HG03159 (cell line): ENCODE results near the gene IZUMO4.

Source experiments
- ATAC-seq: cut with Tn5 transposase; IDR thresholded peaks from one replicate; pipeline ENCODE4 v1.9.1; 2021; ENCODE audit warnings: mild to moderate bottlenecking, moderate library complexity; ENCODE audit not compliant: unreplicated experiment

IZUMO4 gene, protein sequence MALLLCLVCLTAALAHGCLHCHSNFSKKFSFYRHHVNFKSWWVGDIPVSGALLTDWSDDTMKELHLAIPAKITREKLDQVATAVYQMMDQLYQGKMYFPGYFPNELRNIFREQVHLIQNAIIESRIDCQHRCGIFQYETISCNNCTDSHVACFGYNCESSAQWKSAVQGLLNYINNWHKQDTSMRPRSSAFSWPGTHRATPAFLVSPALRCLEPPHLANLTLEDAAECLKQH

DNA sequence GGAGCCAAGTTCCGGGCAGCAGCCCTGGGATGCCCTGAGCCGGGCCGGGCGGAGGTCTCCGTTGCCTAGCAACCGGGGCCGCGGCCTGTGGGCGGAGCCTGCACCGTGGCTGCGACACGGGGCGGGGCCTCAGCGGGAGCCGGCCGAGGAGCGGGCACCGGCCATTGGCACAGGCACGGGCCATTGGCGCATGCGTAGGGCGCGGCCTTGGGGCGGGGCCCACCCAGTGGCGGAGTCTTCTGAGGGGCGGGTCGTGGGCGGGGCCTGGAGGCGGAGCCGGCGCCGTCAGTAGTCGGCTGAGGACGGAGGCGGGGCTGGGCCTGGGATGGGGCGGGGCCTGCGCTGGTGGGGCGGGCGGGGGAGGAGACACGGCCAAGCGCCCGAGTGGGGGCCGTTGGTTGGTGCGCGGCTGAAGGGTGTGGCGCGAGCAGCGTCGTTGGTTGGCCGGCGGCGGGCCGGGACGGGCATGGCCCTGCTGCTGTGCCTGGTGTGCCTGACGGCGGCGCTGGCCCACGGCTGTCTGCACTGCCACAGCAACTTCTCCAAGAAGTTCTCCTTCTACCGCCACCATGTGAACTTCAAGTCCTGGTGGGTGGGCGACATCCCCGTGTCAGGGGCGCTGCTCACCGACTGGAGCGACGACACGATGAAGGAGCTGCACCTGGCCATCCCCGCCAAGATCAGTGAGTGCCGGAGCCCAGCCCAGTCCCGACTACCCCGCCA, at the start of gene IZUMO4:
IZUMO4 (plus strand) TSS at position 436 of the 723 bp plus-strand sequence; CDS start at position 467, 31 bp downstream.
- peak; percentile 66 for ATAC-seq

DNA sequence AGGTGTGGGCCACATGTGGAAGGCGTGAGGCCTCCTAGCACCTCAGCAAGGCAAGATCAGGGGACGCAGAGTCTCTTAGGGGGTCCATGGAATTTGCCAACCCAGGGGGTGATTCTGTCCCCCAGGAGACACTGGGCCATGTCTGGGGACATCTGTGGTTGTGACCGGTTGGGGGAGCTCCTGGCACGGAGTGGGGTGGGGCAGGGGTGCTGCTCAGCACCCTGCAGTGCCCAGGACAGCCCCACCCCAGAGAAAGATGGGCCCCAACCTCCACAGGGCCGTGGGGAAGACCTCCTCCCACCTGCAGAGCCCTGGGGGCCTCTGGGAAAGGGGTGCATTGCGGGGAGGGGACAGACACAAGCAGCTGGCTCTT, 49.7 kb upstream of the IZUMO4 start:
- no peak for ATAC-seq

DNA sequence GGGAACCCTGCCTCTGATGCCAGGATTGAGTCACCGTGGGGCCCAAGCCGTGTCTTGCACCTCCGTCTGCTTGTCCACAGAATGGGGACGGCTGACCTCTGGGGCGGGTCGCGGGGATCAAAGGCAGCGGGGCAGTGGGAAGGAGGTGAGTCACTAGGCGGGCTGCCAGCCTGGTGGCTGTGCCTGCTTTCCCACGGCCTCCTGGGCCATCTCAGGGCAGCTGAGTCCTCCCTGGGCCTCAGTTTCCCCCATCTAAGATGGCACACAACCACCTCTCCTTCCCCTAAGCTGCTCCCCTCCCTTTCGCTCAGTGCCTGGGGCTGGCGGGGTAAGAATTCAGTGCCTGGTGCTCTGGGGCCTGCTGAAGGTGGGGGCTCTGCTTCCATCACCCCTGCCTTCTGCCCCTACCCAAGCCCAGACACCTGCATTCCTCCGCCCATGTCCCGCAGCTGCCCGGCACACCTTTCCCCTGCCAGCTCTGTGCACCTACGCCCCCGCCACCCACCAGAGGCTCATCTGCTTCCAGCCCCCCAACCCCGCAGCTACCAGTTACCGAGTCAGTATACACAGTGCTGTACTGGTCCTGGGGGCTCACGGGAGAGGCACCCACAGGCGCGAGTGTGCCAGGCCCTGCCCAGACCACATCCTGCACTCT, 49.1 kb upstream of the IZUMO4 start:
- no peak for ATAC-seq

DNA sequence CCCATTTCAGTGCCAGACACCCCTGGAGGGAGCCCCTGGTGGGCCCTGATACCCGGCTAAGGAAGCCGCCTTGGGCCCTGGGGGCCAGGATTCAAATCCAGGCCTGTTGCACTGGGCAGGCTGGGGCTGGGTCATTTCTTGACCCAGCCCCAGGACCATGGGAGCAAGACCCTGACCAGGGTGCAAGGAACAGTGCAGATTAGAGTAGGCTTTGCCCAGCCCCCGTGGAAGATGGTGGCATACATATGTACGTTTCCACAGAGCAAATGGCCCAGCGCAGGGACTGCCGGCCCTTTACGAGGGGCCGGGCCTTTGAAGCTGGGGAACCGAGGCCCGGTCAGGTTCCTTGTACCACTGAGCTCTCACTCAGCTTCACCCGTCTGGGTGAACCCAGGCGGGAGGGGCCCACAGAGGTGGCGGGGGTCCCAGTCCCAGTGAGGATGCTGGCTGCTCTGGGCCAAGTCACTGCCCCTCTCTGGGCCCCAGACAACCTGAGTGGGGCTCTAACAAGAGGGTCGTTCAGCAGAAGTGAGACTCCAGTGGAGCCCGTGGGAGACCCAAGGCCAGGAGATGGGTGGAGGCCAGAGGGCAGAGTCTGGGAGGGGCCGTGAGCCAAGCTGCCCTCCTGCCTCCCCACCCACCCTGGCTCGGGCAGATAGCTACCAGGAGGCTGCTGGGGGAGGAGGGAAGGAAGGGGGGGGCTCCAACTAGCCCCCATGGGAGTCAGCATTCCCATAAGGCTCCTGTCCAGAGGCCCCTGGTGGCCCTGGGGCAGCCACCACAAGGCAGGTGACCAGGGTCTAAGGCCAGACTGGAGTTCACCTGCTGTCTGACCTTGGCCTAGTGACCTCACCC, 48.4 kb upstream of the IZUMO4 start:
- no peak for ATAC-seq

DNA sequence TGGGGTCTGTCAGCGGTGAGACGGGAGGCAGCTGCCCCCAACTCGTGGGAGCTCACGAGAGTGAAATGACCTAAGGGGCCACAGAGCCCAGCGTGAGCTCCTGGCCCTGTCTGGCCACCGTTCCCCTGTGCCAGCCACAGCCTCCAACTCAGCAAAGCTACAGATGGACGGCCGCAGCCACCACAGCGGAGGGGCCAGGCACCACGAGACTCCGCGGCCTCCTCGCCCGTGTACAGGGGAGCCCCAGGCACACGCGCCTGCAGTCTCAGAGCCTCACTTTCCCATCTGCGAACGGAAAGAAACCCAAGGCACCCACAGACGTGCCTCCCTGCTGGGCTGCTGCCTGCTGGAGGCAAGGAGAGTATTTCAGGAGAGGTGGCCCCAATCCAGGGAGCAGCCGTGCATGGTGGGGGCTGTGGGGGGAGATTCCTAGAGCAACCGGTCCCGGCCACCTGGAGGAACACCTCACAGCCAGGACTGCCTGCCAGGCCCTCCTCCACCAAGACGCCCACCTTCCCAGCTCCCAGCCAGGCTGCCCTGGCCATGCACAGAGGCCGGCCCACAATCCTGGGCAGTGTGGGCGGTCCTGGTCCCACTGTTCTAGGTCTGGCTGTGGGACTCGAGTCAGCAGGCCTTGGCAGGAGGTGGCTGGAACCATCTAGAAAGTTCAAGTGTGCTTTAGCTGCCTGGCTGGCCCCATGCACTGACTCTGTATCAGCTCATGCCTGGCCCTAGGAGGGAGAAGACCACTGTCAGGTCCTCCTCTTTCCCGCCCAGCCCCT, 47.6 kb upstream of the IZUMO4 start:
- no peak for ATAC-seq

DNA sequence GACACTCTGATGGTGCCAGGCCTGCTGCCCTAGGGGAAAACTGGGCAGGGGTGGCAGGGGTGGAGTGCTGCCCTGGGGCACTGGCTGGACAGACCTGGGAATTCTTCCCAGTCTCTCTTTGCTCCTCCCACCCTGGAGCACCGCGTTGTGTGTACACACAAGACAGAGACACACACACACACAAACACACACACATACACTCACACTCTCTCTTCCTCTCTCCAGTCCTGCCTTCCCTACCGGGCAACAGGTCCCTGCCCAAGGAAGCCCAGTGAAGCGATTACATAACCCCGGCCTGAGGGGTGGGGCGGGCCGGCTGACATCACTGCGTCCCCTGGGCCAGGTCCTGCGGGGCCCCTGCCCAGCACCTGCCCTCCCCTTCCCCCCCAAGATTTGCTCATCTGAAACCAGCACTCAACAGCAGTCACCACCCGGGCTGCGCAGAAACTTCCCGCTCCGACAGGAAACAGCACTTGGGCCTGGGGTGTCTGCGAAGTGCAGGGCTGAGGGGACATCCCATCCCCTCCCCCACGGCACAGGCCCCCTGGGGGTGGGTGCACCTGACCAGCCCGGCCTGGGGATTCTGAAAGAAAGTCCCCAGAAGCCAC, 46.9 kb upstream of the IZUMO4 start:
- ATAC-seq = peak; percentile 25

DNA sequence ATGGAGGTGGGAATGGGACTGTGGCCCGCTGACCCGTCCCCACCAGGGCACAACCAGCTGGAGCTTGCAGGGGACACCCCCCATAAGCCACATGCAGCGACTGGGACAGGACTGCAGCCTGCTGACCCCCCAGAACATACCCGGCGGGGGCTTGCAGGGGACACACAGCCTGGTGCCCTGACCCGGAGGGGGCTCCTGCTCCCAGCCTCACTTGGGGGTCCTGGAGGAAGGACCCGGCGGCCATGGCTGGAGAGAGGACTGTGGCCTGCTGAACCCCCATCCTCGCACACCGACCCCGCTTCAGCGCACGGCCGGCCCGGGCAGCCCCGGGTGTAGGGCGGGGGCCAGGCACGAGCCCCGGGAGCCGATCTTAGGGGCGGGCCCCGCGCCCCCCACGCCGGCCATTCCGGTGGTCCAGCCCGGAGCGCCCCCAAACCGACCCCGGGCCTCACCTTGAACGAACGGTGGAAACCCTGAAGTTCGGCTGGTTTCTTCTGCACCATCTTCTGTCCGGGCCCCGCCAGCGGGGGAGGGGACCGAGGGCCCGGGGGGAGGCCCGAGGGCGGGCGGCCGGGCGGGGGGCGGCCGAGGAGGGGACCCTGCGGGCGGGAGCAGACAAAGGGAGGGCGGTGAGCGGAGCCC, 46.2 kb upstream of the IZUMO4 start:
- peak; percentile 12 for ATAC-seq

DNA sequence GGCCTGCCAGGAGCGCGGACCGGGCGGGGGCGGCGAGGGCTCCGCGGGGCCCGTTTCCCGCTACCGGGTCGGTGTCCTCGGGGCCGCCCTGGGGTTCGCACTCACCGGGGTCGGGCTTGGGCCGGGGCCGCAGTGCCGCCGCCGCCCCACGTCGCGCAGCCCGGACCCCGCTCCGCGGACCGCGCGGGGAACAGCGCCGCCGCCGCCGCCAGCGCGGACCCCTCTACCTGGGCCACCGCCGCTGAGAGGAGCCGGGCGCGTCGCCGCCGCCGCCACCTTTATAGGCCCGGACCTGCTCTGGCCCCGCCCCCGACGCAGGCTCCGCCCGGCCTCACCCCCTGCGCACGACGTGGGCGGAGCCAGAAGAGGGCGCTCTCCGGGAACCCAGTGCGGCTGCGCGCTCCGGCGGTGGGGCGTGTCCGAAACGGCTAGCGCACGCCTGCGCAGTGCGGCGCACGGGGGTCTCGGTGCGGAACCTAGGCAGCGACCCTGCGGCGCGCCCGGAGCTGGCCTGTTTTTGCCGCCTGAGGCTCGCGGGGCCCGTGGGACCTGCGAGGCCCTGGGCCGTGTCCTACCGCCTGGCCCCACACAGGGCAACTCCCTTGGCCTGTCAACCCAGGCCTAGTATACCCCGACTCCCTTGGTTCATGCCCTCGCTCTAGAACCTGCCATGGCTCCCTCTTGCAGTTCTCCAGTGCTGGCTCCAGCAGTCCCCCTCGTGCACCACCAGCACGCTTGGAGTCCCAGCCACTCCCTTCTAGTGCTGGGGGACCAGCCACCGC, 45.5 kb upstream of the IZUMO4 start, which contains the start of gene MKNK2:
MKNK2 (minus strand) TSS at position 254 of the 782 bp plus-strand sequence. CDS start 393 bp downstream, outside the sequence.
- peak; percentile 48 for ATAC-seq

DNA sequence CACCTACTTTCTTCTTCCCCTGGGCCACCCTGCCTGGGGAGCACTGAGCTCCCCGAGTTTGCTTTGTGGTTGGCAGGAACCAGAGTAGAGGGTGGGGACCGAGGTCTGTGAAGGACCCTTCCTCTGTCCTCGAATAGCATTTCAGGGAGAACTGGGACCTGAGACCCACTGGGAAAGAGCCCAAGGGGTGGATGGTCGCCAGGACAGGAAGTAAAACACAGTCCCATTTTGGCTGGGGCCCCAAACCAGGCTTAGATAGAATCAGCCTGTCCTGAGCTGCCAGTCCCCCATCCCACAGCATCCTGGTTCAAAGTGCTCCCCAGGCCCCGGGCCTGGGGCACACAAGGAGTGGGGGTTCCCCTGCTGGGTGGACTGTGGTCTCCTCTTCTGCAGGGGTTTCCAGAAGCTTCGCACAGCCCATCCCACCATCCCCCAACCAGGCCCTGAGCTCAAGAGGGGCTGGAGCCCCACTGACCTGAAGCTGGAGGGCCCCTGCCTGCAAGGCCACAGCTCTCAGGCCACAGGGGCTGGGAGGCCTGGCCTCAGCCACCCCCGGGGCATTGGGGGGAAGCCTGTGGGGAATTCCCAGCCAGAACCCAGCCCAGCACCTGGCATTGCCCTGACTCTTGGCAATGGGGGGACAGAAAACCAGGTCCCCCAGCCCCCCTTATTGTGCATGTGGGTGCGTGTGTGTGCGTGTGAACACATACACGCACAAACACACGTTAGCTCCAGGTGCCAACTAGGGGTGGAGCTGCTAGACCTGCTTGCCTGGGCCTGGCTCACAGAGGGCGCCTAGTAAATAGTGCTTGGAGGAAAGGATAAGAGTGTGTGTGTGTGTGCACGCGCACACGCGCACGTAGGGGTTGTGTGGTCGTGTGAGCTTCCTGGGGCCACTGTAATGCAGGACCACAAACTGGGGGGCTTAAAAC, 44.7 kb upstream of the IZUMO4 start:
- no peak for ATAC-seq

DNA sequence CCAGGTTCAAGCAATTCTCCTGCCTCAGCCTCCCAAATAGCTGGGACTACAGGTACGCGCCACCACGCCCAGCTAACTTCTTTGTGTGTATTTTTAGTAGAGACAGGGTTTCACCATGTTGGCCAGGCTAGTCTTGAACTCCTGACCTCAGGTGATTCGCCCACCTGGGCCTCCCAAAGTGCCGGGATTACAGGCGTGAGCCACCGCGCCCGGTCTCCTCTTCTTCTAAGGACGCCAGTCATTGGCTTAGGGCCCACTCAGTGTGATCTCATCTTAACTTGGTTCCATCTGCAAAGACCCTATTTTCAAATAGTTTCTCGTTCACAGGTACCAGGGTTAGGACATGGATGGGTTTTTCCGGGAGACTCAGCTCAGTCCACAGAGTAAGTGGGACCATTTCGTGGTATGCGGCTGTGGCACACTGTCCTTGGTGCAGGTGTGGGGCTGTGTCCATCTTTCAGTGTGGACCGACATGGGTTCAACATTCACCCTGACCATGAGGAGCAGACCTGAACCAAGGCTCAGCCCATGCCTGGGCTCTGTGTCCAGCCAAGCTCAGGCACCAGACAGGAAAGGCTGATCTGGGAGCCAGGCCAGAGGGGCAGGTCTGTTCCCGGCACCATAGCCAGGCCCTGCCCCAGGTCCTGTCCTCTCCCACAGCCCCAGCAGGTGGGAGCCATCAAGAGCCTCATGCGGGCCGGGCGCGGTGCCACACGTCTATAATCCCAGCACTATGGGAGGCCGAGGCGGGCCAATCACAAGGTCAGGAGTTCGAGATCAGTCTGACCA, 42.9 kb upstream of the IZUMO4 start:
- no peak for ATAC-seq

DNA sequence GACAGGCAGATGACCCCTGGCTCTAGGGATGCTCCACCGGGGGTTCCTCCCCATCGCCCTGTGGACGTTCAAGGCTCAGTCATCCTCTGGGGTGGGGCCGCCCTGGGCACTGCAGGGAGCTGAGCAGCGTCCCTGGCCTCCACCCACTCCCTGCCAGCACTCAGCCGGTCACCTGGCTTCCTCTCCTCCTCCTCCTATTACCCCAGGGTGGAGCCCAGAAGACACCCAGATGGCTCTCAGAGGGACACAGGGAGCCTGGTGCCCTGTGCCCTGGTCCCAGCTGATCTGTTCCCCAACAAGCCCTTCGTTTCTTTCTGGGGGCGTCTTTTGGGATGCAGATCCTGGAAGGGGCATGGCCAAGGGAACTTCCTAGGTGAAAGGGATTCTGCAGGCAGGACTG, 42.0 kb upstream of the IZUMO4 start:
- ATAC-seq = no peak

DNA sequence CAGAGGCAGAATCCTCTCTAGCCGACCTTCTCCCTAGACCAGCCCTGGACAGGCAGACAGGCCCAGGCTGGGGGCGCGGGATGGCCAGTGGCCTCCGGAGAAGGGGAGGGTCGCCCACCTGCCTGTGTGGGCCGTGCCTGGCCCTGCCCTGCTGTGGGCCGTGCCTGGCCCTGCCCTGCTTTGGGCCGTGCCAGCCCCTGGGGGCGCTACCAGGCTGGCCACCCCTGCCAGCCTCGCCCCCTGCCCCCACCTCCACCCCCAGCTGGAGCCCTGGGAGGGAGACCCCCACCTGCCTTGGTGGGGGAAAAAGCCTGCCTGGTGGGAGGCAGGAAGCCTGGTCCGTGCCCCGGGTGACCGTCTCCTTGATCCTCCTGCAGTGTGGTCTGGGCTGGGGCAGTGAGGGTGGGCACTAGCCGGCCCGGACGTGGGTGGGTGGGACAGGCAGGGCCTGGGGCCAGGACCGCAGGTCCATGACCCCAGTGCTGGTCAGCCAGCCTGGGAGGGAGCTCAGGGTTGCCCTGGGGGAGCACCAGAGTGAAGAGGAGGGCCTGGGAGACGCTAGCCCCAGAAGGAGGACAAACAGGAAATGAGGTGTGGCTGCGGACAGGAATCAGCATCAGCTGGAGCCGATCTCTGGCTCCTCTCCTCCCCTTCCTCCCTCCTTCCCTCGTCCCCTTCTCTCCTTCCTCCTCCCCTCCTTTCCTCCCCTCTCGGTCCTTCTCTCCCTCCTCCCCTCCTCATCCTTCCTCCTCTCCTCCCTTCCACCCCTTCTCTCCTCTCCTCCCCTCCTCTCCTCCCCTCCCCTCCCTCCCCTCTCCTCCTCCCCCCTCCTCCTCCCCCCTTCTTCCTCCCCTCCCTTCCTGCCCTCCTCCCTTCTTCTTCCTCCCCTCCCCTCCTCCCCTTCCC, 40.5 kb upstream of the IZUMO4 start:
- no peak for ATAC-seq

DNA sequence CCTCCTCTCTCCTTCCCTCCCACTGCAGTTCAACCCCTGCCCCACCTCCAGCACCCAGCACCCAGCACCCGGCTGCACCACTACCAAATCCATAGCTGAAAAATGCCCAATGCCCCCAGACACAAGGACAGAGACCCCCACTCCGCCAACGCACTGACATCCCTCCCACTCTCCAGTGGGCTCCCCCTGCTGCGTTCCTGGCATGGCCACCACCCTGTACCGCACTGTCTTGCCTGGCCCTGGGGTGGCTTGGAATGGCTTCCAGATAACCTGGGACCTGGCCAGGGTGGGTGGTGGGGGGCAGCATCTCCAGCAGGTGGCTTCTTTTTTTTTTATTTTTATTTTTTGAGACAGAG, 39.9 kb upstream of the IZUMO4 start:
- no peak for ATAC-seq

DNA sequence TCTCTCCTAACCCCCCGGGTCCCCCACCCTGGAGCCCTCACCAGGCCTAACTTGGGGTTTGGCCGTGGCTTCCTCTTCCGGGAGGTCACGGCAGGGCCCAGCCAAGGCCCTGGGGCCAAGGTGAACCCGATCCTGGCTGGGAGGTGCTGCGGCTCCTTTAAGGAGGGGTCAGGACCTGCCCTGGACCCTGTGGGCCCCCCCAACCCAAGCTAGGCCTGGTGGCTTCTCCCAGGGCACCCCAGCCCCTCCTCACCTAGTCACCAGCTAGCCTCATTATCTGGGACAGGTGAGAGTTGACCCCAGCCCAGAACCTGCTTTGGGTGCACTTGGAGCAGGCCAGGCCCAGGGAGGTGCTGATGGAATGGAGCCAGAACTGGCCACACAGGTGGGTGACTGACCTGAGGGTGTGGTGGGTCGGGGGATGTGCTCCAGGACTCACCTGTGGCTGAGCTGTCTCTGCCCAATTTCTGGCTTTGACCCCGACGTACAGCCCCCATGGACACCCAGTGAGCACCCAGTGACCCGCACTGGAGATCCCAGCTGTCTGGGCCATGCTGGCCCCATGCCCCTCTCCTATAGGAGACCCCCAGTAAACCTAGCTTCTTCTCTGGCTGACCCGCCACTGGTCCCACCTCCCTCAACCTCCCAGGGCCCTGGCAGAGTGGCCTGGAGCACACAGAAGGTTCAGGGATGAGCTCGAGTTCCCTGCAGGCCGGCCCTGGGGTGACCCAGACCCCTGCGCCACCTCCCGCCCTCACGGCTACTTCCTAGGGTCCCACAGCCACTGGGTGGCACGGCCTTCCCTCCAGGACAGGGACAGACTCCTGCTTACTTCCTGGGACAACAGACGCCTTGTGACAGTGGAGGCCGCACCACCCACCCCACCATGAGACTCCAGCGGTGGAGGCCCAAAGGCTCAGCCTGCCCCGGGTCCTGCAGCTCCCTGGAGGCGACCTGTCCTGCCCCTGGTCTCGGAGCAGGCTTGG, 38.9 kb upstream of the IZUMO4 start:
- no peak for ATAC-seq
